Stimulated activated CD4-positive, alpha-beta T cell treated with anti-CD3 and anti-CD28 coated beads, Interleukin-15, amount 100 ng/mL, for 48 hours (primary cell): Measurements from ENCODE around the gene MEGF8.

Source experiments
- DNase-seq, 2 donors: peaks; one replicate each; pipeline ENCODE4 v3.0.0-alpha.2; 2020; ENCODE audit warnings: low read depth in 2 of 2

The MEGF8 gene

DNA sequence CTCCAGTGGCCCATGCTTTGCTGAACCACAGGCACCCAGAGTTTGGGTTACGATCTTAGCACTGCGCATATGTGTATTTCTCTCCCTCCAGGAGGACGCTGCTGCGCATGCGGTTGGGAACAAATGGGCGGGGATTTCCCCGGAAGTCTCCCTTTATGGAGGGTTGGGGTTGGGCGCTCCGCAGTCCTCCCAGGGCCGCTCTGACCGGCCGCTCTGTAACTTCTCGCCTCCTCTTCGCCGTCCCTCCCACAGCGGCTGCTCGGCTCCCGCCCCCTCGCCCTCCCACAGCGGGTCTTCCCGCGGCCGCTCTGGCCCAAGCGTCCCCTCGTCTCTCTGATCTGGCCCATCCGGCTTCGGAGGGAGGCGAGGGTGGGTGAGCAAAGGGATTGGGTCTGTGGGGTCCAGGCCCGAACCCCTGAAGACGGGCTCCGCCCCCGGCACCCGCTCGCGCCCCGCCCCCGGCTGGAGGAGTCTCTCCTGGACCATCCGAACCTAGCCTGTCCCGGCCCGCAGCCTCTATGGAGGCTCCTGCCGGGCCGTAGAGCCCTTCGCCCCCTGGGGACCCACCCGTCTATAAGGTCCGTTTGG is at the start of gene MEGF8:
TSS of gene MEGF8 (plus strand) at position 328 of the 588 bp plus-strand sequence. CDS start 609 bp downstream, outside the sequence.
- DNase-seq: peak; percentile 96 to 97

DNA sequence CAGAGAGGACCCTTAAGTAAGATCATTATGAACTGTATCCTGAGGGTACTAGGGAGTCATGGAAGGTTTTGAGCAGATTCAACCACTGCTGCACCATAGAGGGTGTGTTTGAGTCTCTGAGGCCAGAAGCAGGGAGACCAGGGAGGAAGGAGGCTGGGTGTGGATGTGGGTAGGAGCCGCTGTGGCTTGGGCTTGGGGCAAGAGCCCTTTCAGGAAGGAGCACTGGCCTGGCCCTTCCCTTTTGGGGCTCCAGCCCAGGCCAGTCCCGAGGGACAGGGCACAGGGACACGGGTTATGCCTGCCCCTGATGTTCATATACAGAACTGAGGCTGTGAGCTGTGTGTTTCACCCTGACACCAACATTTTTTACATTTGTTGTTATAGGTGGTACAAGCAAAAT is 49.2 kb upstream of the MEGF8 start:
- no peak for DNase-seq

DNA sequence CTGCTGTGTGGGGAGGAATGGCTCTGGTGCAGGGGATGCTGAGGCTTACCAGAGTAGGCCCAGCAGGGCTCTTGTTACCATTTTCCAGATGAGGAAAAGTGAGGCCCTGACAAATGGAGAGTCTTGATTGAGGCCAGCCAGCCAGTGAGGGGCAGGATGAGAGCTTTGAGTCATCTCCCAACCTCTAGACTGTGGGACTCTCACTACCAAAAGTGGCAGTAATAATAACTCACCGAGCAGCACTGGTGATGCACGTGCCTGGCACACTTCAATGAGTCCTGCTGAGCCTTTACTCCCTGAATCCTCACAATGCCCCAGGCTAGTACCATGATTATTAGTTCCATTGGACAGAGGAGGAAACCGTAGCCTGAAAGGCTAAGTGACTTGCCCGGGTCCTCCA is 48.6 kb upstream of the MEGF8 start:
- no peak for DNase-seq

- no peak for DNase-seq
Measured at GRCh38 chr19:42277821-42278451, 47.5 kb upstream of the MEGF8 start.

GRCh38 chr19:42278452-42279154 is 46.8 kb upstream of the MEGF8 start:
- no peak for DNase-seq

DNA sequence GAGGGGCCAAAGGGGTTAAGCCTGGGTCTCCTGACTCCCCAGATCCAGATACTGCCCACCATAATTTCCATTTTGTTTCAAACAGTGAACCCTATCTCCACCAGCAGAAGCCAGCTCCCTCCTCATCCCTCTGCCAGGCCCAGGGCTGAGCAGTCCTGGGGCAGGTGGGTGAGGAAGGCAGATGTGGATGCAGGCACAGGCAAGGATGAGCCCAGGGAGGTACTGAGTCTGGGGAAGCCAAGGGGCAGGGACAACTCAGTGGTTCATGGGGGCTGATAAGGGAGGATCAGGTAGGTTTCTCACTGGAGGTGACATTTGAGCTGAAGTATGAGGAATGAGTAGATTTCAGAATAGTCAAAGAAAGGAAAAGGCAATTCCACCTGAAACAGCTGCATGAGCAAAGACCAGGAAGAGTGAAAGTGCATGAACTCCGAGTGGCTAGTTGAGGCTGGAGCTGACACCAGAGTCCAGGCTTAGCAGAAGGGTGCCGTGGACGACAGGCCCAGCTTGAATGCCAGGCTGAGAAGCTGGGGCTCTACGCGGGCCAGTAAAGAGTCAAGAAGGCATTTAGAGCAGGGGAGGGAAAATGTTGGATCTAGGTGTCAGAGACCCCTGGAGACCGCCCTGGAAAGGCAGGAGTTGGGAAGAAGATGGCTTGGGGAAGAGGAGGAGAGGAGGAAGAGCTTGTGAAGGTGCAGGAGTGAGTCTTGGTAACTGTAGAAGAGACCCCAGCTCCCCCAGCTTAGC is 46.1 kb upstream of the MEGF8 start:
- DNase-seq: no peak

GRCh38 chr19:42279902-42280814 is 45.3 kb upstream of the MEGF8 start:
- DNase-seq: peak; percentile 85

DNA sequence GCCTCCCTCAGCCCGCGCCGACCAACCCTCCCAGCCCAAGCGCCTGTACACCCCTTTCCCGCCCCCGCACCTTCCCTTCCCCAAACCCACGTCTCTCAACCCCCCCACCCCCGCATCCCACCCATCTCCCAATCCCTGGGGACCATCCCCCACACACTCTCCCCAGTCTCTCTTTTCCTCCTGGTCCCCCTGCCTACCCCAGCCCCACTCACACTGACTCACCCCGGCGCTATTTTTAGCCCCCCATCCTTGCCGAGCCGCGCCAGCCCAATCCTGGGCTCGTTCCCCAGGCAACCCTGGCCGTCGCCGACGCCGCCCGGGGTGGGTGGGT is 44.7 kb upstream of the MEGF8 start:
- no peak for DNase-seq

DNA sequence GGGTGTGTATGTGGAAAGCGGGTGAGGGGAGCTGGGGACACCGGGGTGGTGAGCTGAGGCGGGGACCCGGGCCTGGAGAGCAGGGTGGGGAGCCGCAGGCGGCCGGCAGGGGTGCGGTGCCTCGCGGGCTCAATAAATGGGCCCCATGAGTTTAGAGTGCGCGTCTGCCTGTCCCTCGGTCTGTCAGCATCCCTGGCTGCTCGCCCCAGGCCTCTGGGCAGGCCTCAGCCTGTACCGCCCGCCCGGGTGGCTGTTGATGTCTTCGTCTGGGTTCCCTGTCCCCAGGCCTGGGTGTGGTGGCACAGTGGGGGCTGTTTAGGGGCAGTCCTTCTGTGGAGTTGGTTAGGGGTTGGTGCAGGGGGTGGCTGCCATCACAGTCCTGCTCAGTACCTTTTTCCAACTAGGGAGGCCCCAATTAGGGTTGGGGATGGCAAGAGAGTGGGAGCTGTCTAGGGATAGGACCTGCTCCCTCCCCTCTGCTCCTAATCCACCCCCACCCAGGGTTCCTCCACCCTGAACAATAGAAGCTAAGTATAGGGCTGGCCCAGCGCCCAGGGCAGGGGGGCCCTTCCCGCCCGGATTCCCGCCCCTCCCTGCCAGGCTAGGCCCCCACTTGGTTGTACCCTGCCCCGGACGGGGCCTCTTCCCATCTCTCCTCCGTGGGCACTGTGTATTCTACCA is 44.1 kb upstream of the MEGF8 start:
- DNase-seq: no peak

DNA sequence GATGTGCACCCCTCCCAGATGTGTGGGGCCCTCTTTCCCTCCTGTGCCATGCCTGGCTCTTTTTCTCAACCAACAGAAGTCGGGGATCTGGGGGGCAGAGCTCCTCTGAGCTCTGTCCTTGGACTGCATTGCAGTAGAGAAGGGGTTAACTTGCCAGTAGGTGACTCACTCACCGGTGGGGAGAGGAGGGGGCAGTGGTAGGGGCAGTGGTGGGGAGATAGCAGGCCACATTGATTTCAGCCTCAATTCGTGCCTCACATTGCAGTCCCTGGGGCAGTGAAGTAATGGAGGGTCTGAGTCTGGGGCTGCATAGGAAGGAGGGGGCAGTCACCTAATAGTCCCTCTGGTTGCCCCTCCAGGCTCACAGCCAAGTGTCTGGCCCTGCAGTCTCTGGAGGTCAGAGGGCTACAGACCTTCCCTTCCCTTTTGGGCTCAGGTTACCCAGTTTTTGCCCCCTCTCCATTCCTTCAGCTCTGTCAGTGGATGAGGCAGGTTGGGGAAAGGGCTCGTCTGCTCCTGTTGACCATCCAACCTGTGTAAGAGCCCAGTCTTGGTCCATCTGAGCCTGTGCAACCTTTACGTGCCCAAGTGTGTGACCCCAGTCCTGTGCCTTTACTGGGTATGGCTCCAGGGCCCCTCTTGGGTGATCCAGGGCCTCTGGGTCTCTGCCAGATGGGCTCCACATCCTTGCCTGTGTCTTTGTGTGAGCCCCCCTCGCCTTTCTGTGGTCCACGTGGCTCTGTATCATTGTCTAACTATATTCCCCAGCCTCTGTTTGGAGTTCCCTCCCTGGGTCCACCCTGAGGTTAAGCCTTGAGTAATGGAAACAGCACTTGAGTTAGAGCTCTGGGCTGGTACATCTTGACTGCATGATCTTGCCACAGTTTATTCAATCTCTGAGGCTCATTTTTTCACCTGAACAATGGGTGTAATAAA is 43.3 kb upstream of the MEGF8 start:
- DNase-seq: no peak

DNA sequence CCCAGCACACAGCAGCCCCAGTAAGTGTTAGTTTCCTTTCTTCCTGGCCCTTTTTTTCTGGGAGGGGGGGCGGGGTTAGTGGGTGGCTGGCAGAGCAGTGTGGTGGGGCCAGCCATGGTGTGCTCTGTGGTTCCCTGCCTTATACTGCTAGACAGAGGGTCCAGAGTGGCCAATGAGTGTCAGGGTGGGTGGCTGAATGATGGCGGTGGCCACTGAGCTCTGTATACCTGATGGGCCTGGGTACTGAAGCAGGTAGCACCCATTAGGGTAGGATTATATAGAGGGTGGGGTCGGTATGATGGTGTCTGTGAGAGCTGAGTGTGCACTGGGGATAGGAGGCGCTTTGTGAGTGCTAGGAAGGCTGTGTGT is 42.6 kb upstream of the MEGF8 start:
- DNase-seq: no peak

DNA sequence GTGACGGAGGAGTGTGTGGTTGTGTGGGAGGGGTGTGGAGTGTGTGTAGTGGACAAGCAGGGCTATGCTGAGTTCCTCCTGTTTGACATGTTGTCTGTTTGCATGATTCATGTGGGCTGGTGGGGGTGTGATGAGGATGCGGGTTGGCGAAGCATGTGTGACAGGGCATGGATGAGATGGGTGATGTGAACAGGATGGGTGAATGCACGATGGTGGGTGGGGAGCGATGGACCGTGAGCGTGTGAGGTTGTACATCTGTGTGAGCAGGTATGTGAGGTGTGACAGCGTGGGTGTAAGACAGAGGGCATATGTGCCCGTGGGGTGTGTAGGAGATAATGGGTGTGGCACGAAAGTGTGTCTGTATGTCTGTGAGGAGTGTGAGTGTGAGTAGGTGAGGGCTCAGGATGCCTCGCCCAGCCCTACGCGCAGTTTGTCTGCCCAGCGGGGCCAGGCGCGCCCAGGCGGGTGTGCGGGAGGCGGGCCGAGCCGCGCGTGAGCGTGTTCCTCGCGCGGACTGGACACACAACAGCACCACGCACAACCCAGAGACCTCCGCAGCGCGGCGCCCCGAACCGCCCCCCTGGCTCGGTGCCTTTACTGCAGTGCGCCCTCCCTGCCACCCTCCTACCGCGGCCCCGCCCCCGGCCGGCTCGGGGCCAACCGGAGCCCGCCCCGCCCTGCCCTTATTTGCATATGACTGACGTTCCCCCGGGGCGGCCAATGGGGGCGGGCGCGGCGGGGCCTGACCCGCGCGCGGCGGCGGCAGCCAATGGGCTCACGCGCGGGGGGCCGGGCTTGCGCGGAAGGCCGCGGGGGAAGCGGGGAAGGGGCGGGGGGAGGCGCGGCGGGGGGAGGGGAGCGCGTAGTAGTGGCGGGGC is 42.0 kb upstream of the MEGF8 start:
- DNase-seq: peak; percentile 87 to 95

GRCh38 chr19:42284066-42284501 is 41.4 kb upstream of the MEGF8 start:
- peak; percentile 59 to 67 for DNase-seq

DNA sequence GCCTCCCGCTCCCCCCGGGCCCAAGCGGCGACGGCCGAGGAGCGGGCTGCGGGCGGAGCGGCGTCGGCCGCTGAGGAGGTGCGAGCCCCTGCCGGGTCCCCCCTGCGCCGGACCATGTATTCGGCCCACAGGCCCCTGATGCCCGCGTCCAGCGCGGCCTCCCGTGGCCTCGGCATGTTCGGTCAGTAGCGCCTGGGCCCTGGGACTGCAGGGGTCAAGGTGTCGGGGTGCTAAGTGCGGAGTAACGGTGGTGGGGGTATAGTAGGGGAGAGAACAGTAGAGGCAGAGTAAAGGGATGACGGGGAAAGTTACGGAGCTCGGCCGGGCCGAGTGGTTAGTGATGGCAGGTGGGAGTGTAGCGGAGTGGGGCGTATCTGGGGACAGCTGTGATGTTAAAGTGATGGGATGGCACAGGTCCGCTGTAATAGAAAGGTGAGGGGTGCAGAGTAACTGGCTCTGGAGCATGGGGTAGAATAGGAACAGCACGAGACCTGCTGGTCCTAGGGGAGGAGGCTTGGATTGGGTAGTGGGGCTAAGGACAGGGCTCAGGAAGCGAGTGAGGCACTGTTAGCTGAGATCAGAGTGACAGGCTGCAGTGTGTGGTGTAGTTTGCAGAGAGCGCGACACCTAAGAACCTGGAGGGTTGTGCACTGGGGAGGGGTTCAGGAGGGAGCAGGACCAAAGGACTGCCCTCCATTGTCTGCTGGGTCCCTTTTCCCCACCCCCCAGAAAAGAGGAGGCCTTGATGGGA is 40.7 kb upstream of the MEGF8 start:
- DNase-seq: no peak

DNA sequence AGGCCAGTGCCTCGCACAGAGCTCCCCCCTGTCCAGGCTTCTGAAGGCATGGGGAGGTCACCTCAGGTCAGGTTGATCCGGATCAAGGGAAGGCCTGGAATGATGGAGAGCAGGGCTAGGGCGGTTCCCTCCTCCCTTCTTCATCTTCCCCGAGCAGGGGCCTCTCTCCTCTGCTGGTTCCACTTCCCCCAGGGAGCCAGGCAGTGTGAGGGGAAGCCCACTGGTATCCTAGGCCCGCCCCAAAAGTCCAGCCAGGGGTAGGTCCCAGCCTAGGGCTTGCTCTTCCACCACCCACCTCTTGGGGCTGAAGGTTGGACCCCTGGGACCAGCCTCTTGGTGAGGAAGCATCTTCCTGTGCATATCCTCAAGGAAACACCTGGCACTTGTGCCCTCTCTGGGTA is 39.9 kb upstream of the MEGF8 start:
- no peak for DNase-seq

DNA sequence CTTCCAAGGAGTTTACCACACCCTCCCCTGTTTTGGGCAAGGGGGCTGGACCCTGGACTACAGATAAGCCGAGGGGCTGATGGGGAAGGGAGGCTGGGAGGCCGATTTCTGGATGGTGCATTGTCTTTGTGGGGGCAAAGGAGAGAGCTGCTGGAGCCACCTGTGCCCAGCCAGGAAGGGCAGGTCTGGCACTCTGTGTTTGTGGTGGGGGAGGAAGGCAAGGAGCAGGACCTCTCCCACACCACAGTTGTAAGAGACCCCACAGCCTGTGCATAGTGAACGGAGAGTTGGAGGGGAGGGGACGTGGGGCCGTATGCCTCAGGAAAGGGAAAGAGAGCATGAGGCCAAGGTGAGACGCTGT is 39.5 kb upstream of the MEGF8 start:
- DNase-seq: no peak

- DNase-seq: no peak
Measured at GRCh38 chr19:42286349-42287016, 39.0 kb upstream of the MEGF8 start.
